Adrenal gland (tissue), 5 donors: Measurements from ENCODE around the gene FAM53B.

ENCODE experiments used
- POLR2A ChIP-seq, 2 donors: fragments of 450-650 bp; IDR thresholded peaks; one replicate each; pipeline ENCODE4 v1.6.1; 2017; ENCODE audit warnings: antibody characterized with exemption in 2 of 2, mild to moderate bottlenecking in 2 of 2, moderate library complexity in 1 of 2
- TF ChIP-seq, protein P1 (sequence below), 6 experiments: fragments of 450-650 bp in 4 of 6; fragments of 200-600 bp in 2 of 6; sonication (generic) in 1 of 6; IDR thresholded peaks; 1 replicate in 5 of 6; 2 replicates in 1 of 6; pipeline versions ENCODE4 v1.5.1 to v1.8.0; 2016 to 2021; ENCODE audit warnings: antibody characterized with exemption in 6 of 6, mild to moderate bottlenecking in 2 of 6, moderate library complexity in 1 of 6
- donor health status: DM: no; HTN: no; CAD: no.

DNA sequence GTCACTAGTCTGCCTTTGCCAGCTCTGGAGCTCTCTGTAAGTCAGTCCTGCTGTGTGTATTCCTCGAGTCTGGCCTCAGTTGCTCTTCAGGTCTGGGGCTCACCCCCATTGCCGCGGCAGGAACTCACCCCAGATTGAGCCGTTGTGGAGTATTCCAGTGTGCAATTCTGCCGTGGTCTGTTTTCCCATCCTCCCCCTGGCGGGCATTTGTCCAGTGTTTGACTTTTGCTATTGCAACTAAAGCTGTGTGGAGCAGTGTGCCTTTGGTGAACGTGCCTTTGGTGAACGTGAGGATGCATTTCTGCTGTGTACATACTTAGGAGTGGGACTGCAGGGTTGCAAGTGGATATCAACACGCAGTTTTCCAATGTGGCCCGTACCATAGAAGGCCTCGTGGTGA is 134.5 kb downstream of the FAM53B start:
- TF ChIP-seq, protein P1, sequence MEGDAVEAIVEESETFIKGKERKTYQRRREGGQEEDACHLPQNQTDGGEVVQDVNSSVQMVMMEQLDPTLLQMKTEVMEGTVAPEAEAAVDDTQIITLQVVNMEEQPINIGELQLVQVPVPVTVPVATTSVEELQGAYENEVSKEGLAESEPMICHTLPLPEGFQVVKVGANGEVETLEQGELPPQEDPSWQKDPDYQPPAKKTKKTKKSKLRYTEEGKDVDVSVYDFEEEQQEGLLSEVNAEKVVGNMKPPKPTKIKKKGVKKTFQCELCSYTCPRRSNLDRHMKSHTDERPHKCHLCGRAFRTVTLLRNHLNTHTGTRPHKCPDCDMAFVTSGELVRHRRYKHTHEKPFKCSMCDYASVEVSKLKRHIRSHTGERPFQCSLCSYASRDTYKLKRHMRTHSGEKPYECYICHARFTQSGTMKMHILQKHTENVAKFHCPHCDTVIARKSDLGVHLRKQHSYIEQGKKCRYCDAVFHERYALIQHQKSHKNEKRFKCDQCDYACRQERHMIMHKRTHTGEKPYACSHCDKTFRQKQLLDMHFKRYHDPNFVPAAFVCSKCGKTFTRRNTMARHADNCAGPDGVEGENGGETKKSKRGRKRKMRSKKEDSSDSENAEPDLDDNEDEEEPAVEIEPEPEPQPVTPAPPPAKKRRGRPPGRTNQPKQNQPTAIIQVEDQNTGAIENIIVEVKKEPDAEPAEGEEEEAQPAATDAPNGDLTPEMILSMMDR (IDR thresholded peaks at IDR 0.05), result no peak
- no peak for TF ChIP-seq POLR2A (IDR thresholded peaks at IDR 0.05)
